ENCODE measurements around the gene DDC. TPM values are rescaled to one million over a fixed set of nuclear protein-coding genes. Genes with fewer than 3 reads are reported as not detected.

The DDC gene
- total RNA-seq, 4 donors from 2014 or later: 0.35 TPM; not detected in 3

DNA sequence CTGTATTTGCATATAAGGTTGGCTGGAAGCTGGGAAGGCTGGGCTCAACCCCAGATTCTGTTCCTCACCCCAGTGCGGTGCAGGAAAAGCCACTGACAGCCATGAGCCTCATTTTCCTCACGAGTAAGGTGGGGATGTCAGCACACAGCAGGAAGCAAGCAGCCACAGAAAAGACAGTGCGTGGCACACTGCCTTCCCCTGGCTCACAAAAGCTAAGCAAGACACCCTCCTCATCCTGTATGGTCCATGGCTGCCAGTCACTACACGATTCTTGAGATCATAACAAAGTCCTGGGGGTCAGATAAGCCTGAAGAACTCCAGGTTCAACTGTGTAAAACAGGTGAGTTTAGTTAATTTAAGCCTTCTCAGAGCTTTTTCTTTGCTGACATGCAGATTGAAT, 28.9 kb upstream of the DDC start:
- Histone ChIP-seq H3K27me3 (no peaks in the 10 kb centered on the region), H3K4me1 (no peaks in the 10 kb centered on the region), H3K9me3 (no peaks in the 10 kb centered on the region), H3K27ac (no peak overlapping the region), H3K36me3 (peaks cover 0 to 63% (median 0%) of the 10 kb centered on the region in 3 donors), H3K4me3 (no peak overlapping the region)
- no peak for DNase-seq
- intact Hi-C loops (cut with DNase I): no loop called here
- TF ChIP-seq, protein P1, sequence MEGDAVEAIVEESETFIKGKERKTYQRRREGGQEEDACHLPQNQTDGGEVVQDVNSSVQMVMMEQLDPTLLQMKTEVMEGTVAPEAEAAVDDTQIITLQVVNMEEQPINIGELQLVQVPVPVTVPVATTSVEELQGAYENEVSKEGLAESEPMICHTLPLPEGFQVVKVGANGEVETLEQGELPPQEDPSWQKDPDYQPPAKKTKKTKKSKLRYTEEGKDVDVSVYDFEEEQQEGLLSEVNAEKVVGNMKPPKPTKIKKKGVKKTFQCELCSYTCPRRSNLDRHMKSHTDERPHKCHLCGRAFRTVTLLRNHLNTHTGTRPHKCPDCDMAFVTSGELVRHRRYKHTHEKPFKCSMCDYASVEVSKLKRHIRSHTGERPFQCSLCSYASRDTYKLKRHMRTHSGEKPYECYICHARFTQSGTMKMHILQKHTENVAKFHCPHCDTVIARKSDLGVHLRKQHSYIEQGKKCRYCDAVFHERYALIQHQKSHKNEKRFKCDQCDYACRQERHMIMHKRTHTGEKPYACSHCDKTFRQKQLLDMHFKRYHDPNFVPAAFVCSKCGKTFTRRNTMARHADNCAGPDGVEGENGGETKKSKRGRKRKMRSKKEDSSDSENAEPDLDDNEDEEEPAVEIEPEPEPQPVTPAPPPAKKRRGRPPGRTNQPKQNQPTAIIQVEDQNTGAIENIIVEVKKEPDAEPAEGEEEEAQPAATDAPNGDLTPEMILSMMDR (IDR thresholded peaks at IDR 0.05): no peak
- no peak for TF ChIP-seq POLR2A (IDR thresholded peaks at IDR 0.05)
- whole genome bisulfite sequencing, 2 donors: 69 to 82% methylated on average over 2 to 4 of the region's 4 CpGs

DNA sequence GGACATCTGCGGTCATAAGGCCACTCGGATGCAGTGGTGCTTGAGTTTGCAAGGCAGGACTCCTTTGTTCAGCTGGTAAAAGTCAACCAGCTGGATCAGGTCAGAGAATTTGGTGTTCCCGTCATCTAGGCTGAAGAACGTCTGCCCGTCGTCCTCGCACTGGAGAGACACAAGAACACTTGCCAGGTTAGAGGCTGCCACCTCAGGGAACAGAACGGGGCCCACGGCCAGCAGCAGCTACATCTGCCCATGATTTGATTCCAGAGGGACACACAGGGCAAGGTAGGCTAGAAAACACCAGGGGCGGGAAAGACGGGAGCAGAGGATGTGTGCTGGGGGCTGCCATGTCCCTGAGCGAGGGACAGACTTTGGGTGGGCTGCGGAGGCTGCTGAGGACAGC, 27.7 kb upstream of the DDC start:
- WGBS, 2 donors: 87 to 93% methylated on average over 4 to 7 of the region's 13 CpGs
- peaks cover 0 to 51% (median 0%) of the 10 kb centered on the region in 3 donors for H3K36me3 ChIP-seq
- no peak for TF ChIP-seq POLR2A (IDR thresholded peaks at IDR 0.05)
- TF ChIP-seq, protein P1 (IDR thresholded peaks at IDR 0.05): no peak
- H3K4me1 ChIP-seq: no peaks in the 10 kb centered on the region
- intact Hi-C loops (cut with DNase I): no loop called here
- H3K27me3 ChIP-seq: peaks cover 0 to 6% (median 0%) of the 10 kb centered on the region in 4 donors
- H3K27ac ChIP-seq: no peak overlapping the region
- DNase-seq: no peak
- H3K4me3 ChIP-seq: no peak overlapping the region
- no peaks in the 10 kb centered on the region for H3K9me3 ChIP-seq

DNA sequence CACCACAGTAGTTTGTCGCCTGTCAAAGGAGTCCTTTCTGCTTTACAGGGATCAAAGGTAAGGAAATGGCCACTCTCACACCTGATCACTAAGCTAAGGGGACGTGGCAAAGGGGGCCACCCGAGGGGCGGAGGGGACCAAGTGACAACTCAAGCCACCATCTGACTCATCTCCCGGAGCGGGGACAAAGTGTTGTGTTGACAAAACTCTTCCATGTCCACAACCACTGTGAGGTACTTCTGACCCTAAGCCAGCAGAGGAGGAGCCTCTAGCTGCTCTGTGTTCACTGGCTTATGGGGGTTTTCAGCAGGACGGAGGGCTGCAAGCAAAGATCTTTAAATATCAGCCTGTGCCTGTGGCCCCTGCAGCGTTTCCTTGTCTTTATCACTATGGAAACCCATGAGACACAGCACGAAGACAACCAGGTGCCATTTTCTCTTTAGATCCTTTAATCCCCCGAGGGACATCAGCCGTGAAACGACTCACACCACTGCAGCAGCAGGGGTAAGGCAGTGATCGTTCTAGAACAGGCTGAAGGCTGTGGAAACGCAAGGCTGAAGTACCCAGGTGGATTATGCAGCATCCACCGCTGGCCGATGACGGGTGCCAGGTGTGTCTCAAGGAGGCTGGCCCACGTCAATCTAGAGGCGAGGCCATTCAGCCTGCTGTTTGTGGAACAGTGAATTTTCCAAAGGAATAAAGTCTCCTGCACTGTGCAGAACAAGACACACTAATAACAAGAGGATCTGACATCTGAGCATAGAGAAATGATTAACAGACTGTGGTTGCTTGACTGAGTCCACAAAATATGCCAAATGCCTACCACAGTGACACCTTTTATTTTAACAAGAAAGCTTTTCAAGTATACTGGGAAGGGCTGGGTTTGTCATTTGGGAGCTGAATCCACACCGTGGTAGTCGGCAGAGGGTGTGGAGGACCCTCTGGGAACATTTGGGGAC, 26.6 kb upstream of the DDC start:
- H3K4me1 ChIP-seq: no peaks in the 10 kb centered on the region
- DNase-seq: no peak
- TF ChIP-seq POLR2A (IDR thresholded peaks at IDR 0.05): no peak
- TF ChIP-seq, protein P1 (IDR thresholded peaks at IDR 0.05): no peak
- no peaks in the 10 kb centered on the region for H3K9me3 ChIP-seq
- H3K36me3 ChIP-seq: peaks cover 0 to 39% (median 0%) of the 10 kb centered on the region in 3 donors
- H3K27me3 ChIP-seq: peaks cover 0 to 9% (median 0%) of the 10 kb centered on the region in 4 donors
- intact Hi-C loops (cut with DNase I): no loop called here
- WGBS, 2 donors: 72 to 81% methylated on average over 15 to 19 of the region's 21 CpGs
- no peak overlapping the region for H3K27ac ChIP-seq
- H3K4me3 ChIP-seq: no peak overlapping the region

DNA sequence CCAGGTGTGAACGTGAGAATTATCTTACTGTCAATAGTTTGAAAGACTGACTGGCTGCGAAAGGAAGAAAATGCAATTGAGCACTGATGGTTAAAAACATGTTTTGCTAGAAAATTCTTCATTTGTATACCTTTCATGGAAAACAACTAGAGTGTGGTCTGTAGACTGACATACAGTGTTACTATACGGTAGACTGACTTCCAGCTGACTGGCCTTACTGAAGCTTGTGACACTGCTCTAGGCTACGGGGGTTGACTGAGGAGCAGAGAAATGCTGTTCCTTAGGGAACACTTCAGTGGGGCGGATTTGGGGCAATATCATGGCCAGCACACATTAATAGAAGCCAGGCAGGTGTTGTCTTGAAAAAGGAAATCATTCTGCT, 25.9 kb upstream of the DDC start:
- 90 to 97% methylated on average over 5 of the region's 5 CpGs for WGBS, 2 donors
- TF ChIP-seq, protein P1 (IDR thresholded peaks at IDR 0.05): no peak
- no peak for TF ChIP-seq POLR2A (IDR thresholded peaks at IDR 0.05)
- no peak for DNase-seq
- Histone ChIP-seq H3K9me3 (no peaks in the 10 kb centered on the region), H3K27me3 (peaks cover 0 to 9% (median 0%) of the 10 kb centered on the region in 4 donors), H3K27ac (no peak overlapping the region), H3K36me3 (peaks cover 0 to 38% (median 0%) of the 10 kb centered on the region in 3 donors), H3K4me1 (no peaks in the 10 kb centered on the region), H3K4me3 (no peak overlapping the region)
- intact Hi-C loops (cut with DNase I): no loop called here

DNA sequence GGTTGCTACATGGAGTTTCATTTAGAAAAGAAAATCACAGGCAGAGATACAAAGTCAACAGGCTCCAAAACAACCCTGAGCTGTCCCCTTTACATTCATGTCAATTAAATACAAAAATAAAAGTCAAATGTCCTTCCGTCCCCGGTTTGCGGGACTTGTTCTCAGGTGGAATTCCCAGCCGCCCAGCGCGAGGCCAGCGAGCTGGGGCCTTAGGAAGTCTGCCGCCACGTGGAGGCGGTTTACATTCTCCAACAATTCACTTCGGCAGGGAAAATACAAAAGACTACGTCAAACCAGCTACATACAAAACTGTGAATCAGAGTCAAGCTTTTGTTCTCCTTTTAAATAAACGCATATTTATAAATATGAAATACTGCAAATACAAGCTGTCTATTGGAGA, 25.3 kb upstream of the DDC start:
- H3K4me1 ChIP-seq: no peaks in the 10 kb centered on the region
- WGBS, 2 donors: 92 to 93% methylated on average over 9 to 13 of the region's 13 CpGs
- peaks cover 0 to 38% (median 0%) of the 10 kb centered on the region in 3 donors for H3K36me3 ChIP-seq

More for the DNA sequence above, 25.3 kb upstream of the DDC start:
- intact Hi-C loops (cut with DNase I): no loop called here
- Histone ChIP-seq H3K27me3 (peaks cover 0 to 9% (median 0%) of the 10 kb centered on the region in 4 donors), H3K4me3 (no peak overlapping the region), H3K9me3 (no peaks in the 10 kb centered on the region), H3K27ac (no peak overlapping the region)
- DNase-seq: no peak
- TF ChIP-seq POLR2A (IDR thresholded peaks at IDR 0.05): no peak
- TF ChIP-seq, protein P1 (IDR thresholded peaks at IDR 0.05): no peak

All from esophagus squamous epithelium (tissue), 5 donors.